PFSK-1 (cell line): Measurements from ENCODE around the gene GMDS.

Experiments
- POLR2AphosphoS5 ChIP-seq: IDR thresholded peaks from 2 replicates; pipeline ENCODE4 v1.6.1; 2012; ENCODE audit warnings: low read depth, mild to moderate bottlenecking, control low read depth, low read length, moderate library complexity
- TAF1 ChIP-seq: IDR thresholded peaks from 2 replicates; pipeline ENCODE4 v1.6.1; 2012; ENCODE audit warnings: low read length, control low read depth, borderline replicate concordance; ENCODE audit not compliant: insufficient read depth

DNA sequence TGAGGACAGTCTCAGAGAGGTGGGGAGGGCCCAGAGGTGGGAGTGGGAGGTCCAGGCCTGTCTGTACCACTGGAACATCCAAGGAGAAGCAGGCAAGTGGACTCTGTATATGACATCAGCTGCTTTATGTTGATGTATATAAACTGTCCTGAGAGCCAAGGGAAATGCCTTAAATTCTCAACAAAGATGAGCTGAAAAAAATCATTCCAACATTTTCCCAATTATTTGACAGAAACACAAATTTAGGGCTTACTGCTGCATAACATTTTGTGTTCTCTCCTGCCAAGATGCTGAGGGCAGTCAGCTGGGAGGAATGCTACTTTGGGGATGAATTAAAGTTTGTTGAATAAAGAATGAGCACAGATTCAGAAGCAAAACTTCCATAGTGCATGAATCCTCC is 582.9 kb downstream of the GMDS start:
- TF ChIP-seq POLR2AphosphoS5, result no peak
- TF ChIP-seq TAF1, result no peak
